Stimulated activated CD8-positive, alpha-beta memory T cell treated with anti-CD3 and anti-CD28 coated beads, Interleukin-15, amount 100 ng/mL, for 24 hours (primary cell): ENCODE data around the gene PHC2.

ENCODE experiments used
- DNase-seq: peaks from one replicate; pipeline ENCODE4 v3.0.0-alpha.2; 2020; ENCODE audit warnings: low read depth

PHC2 gene

DNA sequence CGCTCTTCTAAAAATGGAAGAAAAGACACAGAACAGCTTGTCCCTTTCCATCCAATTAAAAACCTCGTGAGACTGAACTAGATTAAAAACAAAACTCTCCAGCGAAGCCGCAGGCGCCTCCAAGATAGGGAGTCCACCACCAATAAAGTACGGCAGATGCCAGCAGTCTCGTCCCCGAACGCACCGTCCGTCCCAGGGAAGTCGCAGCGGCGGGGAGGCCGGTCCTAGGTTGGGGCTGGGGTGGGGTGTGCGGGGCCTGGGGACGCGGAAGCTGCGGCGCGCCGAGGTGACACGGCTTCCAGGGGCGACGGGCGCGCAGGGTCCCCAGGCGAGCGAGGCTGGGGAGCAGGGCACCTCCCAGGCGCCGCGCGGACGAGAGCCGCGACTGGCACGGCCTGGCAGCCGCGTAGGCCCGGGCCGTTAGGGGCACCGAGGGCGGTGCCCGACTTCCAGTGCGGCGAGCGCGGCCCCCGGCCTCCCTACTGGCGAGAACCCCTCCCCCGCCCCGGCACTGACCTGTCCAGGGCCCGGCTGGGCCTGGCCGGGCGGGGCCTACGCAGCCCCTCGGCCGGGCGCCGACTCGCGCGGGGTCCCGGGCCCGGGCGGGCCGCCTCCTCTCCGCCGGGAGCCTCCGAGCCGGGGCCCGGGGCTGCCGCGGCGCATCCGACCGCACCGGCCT lies 81.7 kb downstream of the PHC2 start:
- peak; percentile 27 for DNase-seq

DNA sequence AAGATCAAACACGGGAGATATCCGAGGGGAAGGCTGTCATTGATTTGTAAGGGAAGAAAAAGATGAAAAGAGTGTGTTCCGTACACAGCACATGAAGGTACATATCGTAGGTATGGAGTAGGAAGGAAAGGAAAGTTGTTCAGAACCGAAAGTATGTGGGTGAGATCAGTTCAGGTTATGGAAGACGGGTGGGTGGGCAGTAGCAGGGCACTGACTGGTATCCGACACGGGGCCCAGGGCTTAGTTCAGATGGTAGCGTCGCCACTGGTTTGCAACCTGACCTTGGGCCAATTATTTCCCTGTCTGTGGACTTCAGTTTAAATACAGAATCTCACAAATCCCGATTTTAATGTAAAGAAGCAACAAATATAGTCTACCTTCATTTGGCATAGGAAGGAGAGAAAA lies 82.2 kb downstream of the PHC2 start:
- no peak for DNase-seq

DNA sequence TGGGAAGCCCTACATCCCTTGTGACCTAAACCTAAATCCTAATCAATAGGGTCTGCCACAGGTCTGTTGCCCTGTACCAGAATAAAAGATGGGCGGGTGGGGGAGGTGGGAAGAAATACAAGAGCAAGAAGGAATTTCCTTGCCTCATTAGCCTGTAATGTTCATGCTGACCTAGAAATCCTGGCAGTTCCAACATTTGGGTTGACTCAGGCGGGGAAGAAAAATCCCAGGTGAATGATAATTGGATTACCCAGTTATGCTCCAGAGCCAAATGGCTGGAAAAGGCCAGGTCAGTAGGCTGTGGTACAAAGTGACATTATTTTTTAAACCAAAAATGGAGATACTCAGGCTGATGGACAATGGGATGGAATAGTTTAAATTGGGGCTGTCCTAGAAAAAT lies 82.7 kb downstream of the PHC2 start:
- no peak for DNase-seq

DNA sequence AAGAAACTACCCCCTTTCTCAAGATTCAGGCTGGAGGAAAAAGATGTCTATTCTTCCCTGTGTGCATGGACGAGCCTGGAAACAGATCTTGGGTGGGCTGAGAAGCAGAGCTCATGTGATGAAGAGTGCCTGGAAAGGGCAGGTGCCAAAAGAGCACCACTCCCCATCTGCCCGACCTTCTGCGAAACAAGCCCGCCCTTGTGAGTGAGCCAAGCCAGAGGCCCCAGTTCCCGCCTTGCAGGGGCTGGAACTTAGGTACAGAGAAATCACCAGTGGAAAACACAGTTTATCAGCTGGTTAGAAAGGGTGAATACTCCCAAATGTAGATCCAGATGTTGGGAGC lies 83.3 kb downstream of the PHC2 start:
- no peak for DNase-seq

DNA sequence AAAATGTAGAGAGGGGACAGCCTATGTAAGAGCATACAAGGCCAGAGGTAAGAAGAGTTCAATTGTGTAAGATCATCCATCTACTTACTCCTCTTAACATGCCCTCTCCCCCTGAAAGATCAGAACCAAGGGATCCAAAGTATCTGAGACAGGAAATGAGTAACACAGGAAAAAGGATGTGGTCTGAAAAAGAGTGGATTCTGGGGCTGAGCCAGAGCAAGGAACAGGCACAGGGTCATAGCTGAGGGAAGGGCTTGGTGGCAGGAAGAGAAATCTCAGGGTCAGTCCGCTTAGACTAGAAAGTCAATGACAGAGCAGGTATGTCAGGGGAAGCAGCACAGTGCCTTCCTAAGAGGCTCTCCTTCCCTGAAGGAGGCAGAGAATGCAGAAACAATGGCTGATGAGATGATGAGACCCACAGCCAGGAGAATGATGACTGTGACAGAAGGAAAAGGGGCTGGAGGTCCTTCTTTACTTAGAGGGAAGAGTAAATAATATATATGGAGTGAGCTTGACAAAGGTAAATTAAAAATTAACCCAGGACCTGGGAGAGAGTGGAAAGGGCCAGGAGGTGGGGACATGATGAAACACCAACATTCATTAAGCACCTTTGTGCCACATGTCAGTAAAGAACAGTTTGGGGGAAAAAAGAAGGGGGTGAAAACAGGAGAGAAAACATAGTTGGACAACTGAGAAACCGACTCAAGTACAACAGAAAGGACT lies 83.8 kb downstream of the PHC2 start:
- no peak for DNase-seq

DNA sequence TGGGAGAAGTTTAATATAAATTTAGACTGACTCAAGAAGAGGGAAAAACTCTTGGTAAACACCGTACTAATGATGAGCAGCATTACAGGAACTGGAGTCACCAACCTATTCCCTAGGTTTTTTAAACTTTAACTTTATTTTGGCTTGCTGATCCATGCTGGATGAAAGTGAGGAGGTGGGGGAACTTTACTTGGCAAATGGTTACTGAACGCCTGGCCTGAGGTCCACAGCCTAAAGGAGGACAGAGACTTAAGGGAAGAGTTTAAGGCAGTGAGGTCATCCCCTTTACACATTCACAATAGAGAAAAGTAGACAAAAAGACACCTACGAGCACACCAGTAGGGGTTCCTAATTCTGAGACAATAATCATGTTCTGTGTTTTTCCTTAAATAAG lies 84.4 kb downstream of the PHC2 start:
- no peak for DNase-seq

DNA sequence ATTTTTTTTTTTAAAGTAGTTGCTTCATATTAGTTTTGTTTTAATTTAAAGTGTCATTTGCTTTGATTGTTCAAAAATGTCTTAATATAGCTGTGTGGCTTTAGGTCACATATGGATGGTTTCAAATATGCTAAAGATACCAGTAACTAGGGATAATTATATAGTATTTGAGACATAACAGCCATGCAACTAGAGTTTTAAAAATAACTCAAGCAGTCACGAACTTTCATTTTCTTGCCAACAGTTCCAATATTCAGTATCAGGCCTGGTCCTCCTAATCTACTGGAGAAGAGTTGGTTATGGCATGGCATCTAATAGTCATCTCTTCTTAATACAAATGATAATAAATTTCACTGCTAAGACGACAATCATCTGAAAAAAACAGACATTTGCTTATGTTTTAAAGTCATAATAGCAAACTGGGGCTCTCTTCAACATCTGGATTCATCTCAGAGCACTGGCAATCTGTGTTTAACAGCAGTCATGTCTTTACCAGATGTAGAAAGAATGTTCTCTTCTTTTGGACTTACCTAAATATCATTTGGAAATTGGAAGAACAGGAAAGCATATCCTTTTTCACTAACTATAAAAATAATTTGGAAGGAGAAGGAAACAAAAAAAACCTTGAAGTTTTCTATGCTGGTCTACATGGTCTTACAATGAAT lies 85.9 kb downstream of the PHC2 start:
- DNase-seq, result no peak

DNA sequence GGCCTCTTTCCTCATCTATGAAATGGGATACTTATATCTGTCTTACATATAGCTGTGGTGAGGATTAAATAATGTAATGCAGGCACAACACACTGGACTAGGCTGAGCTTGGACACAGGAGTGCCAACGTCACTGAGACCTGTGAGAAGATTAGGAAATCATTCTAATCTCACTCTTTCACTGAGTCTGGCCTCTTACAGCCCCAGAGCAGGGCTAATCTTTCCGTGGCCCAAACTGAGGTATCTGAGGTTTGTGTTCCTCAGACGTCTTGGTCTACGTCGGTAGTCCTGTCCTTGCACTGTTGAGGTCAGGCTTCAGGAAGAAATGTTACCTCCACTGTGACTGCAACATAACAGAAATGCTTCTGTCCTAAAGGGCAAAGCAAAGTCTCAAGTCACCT lies 87.4 kb downstream of the PHC2 start:
- no peak for DNase-seq

DNA sequence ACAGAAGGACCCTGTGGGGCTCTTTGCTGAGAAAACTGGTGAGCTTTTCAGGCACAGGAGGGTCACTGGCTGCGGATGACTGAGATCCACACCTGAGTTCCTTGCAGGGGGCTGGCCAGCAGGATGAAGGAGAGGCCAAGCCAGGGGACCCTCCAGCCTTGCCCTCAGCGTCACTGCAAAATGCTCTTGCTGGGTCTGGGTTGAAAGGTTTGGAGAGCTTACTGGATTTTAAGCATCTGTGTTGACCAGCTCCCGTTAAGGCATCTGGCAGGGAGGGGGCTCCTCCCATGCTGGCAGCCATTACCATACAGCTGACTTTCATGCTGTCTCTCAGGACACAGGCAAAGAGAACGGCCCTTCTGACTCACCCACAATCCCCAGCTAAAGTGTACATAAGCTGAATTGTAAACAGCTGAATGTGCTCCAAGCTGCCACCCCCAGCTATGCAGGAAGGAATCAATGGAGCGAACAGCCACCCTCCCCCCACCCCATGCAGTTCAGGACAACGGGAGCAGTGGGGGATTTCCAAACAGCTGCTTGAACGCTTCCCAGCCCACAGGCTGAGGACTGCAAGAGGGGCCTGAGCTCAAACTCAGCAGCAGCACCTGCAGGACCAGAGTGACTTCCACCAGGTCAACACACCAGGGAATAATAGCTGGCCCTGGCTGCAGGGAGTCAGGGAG lies 88.7 kb downstream of the PHC2 start:
- DNase-seq, result no peak

DNA sequence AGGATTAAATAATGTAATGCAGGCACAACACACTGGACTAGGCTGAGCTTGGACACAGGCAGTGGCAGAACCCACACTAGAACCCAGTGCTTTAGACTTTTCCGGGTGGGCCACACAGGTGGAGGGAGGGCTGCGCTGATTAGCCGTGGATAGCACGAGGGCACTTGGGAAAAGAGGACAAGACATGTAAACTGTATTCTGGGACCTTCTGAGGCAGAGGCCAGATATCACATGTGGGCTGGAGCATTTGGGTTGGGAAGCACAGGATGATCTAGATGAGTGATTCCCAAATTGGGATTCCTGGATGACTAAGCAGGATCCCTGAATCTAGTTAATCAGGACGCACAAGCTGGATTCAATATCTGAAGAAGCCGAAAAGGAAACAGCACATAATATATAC lies 89.7 kb downstream of the PHC2 start:
- DNase-seq, result no peak

DNA sequence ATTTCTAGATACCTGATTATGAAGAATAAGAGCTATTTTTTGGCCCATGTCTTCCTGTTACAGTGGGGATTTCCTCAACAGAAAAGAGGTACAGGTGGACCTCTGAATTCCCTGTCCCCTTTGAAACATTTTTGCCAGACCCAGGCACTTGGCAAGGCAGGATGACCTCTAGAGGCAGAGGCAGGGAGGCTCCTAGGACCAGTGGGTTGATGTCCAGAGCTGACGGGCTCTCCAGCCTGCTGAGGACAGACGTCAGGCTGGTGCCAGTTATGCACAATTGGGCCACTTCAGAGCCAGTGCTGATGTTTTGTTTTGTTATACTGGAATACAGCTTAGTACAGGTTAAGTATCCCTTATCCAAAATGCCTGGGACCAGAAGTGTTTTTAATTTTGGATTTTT lies 91.5 kb downstream of the PHC2 start:
- no peak for DNase-seq

DNA sequence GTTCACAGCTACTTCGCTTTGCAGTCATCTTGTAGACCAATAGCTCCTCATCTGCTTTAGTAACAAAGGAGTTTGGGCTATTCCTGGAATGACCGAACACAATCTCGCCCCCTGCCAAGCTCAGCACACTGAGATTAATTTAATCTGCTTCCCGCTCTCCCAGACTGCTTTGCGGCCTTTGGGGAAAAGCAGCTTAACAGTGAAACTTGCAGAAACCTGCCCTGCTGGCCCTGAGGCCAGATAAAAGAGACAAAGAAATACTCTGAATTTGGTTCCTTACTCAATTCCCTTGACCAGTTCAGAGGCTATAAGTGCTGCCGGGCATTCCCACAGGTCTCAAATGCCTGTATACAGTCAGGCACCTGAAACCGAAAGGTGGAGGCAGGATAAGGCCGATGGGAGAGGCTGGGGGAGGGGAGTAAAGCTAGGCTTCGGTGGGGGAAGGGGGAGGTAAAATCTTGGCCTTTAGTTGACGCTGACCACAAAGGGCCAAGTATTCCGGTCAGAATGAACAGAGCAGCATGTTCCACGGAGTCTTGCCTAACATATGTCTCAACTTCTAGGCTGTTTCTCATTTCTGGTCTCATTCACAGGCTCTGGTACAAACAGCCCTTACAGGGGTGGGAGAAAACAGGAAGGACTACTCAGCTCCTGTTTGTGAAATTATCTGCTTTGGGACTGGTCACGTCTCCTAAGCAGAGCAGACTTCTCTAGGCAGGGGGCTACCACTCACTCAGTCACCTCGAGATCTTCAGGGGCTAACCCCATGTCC lies 92.3 kb downstream of the PHC2 start:
- DNase-seq, result no peak

DNA sequence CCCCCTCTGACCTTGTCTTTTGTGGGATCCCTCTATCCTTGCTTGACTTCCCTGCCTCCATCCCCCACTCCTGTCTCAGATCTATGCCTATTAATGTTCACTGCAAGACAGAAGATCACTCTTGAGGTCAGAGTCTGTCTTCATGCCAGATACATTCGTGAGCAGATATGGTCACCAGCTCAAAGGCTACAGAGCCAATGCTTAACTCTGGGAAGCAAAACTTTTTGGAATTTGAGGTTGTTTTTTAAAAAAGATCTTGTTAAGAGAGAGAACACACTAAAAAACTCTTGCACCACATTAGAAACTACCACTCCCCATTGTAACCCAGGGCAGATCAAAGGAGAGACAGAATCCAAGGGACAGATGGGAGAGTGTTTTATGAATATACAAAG lies 92.9 kb downstream of the PHC2 start:
- no peak for DNase-seq

DNA sequence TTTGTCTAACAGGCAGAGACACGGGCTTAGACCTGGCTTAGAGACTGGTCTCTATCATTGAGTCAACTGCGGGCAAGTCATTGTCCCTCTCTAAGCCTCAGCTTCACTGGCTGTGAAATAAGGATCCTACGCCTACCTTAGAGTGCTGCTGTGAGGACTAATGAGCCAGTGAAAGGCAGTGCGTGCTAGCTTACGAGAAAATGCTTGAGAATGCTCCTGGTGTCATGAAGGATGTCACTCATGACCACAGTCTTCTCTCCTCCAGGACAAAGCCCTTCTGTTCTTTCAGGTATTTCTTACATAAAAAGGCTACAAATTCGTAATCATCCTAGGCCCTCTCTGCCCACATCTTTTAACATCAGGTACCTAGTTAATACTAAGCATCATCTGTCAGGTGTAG lies 93.5 kb downstream of the PHC2 start:
- no peak for DNase-seq

DNA sequence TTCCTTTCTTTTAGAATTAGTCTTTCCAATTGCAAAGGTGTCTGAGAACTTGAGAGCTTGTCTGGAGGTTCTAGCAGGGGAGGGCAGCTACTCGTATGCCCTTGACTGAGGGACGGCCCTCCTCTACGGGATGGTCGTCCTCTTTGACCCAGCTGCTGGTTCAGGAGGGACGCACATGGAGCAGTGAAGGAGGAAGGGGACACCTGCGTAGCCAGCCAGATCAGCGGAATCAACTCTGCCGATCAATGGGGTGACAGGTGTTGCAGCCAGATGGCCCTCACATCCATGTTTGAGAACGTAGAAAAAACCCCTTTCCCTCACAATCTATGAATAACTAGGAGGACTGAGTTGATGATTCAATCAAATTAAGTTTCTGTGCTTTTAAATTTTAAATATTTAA lies 94.3 kb downstream of the PHC2 start:
- no peak for DNase-seq

DNA sequence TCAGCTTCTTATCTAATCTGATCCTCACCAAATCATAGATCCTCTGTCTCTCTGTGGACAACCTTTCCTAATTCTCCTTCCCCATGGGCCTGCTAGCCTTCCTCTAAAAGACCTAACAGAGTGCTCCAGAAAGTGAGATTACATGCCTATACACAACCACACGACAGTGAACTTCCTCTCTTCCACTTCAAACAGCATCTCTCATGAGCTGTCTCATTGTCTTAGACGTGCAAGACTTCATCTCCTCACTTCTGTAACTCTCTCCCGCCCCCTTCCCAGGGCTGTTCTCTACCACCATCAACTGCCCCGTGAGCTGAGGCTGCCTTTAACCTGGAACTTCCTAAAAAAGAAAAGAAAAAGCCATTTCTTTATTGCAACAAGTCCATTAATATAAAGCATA lies 95.9 kb downstream of the PHC2 start:
- DNase-seq, result no peak

DNA sequence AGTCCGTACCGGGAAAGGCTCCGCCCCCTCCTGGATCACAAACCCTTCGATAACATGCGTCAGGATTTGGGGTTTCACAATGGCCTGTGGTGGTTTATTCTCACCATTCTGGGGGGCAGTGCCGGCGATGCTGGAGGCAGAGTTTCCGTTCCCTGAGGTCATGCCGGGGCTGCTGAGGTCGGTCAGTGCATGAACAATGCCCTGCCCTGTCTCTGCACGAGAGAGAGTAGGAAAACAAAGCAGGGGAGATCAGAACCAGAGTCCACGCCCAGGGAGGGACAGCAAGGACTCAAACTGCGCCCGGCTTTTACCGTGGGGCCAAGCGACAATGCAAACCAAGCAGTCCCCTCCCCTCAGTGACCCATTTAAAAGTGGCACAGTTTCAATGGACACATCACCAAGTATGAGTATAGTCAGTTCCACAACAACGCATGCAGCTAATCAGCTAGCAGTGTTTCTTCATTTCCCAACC lies 96.8 kb downstream of the PHC2 start:
- no peak for DNase-seq

DNA sequence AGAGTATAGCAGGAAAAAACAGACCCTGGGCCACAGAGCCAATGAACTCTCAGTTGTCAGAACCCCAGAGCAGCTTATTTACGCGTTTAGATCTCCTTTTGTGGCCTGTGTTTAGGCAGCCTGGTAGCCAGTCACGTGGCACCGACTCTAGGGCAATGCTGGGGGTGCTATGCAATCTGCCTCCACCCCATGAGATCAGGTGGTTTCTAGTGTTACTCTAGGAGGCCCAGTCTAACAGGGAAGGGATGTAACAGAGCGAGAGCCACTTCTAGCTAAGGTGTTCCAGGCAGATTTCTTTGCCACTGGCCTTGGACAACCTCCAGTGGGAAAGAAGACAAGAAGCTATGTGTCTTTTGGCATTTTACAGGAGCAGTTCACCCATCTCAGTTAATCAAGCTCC lies 98.0 kb downstream of the PHC2 start:
- no peak for DNase-seq

DNA sequence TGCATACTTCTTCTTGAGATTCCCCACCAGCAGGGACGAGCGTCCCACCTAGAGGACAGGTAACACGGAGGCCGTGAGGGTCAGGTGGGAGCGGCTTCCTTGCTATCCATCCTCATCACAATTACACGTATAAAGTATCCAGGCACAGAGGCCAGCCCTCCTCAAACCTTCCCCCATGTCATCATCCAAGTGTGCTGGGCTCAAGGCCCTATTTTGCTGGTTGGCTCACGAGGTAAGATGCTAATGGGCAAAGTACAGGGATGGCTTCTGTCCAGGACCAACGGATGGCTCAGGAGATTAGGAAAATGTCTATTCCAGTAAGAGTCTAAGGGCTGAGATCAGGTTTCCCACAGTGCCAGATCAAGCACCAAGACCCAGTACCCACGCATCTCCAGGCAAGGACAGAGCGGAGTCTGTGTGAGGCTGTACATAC lies 98.5 kb downstream of the PHC2 start:
- DNase-seq, result no peak

DNA sequence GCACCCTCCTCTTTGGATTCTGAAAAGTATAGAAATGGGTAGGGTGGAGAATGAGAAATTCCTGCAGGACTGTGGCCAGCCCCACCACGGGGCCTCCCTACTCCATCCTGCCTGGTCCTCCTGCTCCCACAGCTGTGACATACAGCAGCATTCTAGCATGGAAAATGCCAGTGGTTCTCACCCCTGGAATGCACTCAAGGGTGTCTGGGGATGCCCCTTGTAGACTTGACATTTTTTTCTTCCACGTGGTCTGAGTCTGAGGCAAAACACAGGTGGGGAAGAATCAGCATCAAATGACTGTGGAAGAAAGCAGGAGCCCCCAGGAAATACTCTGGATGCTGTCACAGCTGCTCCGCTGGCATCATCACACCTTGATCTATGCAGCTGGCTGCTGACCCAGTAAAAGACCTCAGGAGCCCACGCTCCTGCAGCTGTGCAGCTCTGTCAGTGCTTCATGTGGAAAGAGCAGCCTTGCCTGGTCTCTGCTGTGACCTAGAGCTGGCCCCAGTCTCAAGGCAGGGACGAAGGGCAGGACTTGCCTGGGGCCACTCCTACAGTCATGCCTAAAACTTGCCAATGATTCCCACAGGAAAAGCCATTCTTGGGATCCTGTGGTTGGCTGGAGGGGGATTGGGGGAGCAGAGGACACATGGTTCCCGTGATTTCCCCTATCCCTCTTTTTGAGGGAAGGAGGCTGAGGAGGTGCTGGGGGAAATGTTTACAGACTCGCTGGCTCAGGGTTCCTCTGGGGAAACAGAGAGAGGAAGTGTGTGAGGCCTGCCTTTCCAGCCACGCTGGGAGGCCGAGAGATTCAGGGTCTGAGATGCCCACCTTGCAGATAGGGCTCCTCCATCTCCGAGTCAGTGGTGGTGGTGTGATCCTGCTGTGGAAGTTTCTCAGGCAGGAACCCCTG lies 99.2 kb downstream of the PHC2 start:
- no peak for DNase-seq

DNA sequence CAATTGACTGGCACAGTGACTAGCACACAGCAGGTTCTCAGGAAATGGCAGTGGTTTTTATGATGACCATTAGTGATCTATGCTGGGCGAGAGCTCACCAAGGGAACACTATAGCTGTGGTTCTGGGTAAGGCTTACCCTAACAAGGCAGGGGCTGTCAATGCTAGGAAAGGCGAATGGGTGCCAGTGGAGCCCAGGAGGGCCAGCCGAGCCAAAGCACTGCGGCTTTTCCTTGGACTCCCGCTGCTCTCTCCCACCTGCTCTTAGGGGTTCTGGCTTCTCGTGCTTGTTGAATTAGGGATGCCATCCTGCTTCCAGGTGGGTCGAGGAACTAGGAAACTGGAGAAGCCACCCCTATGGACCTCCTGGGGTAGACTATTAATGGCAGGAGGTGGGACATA lies 100.0 kb downstream of the PHC2 start:
- no peak for DNase-seq
